HepG2 (cell line): ENCODE results near the gene BMP2K. TPM values are rescaled to one million over a fixed set of nuclear protein-coding genes. Genes with fewer than 3 reads are reported as not detected.

Experiments
- ATAC-seq: fragments of 200-7000 bp; cut with Tn5 transposase; 3 replicates; pipeline ENCODE4 v1.9.1; 2020; ENCODE audit warnings: mild to moderate bottlenecking, moderate library complexity
- BruUV-seq: library from RNA; stranded (reverse); fragments of 400-500 nt; replicated peaks from 2 replicates; lab custom pipeline; 2021; lab: Mats Ljungman, UMichigan
- CTCF ChIA-PET: fragments of 300-600 bp; formaldehyde crosslinking; extraction: SDS; loops from one replicate; lab custom pipeline; 2021; ENCODE audit warnings: low total read pairs, inconsistent platforms, low intra/inter-chr PET ratio; lab: Yijun Ruan, JAX
- POLR2A ChIA-PET: fragments of 350-600 bp; sonication (Branson Sonifier 250); formaldehyde crosslinking; loops from one replicate; lab custom pipeline; 2020; ENCODE audit warnings: antibody characterized with exemption, inconsistent platforms; lab: Yijun Ruan, JAX
- DNase-seq: peaks from one replicate; pipeline ENCODE4 v3.0.0-alpha.2; 2015; ENCODE audit warnings: low spot score
- FAIRE-seq: peaks from 3 replicates; lab custom pipeline; 2011; peaks lifted over from hg19 to GRCh38; lab: Jason Lieb, UNC
- H2AFZ ChIP-seq: one replicate; pipeline ENCODE4 v1.6.1; 2011; ENCODE audit warnings: low read length, inconsistent platforms
- H3K27ac ChIP-seq: fragments of 300-600 bp; 3 replicates; pipeline ENCODE4 v1.8.0; 2011; ENCODE audit warnings: mixed run types, mild to moderate bottlenecking, mixed read lengths, low read length, inconsistent platforms; ENCODE audit not compliant: insufficient read depth; ENCODE audit errors: extremely low read length
- H3K27me3 ChIP-seq, 2 experiments: fragments of 200-600 bp in 1 of 2; 2 replicates in 1 of 2; 3 replicates in 1 of 2; pipeline versions ENCODE4 v1.6.0 to v1.8.0; 2011; ENCODE audit warnings: low read length in 2 of 2, mild to moderate bottlenecking in 2 of 2, moderate library complexity in 2 of 2, inconsistent platforms in 1 of 2; ENCODE audit not compliant: insufficient read depth in 2 of 2, control insufficient read depth in 1 of 2
- H3K36me3 ChIP-seq, 2 experiments: fragments of 200-600 bp in 1 of 2; replicated peaks in 1 of 2; 2 replicates in 1 of 2; 3 replicates in 1 of 2; pipeline versions ENCODE4 v1.5.1 to v1.8.0; 2011; ENCODE audit warnings: low read length in 2 of 2, inconsistent platforms in 1 of 2; ENCODE audit not compliant: insufficient read depth in 2 of 2, control insufficient read depth in 1 of 2
- H3K4me1 ChIP-seq: 2 replicates; pipeline ENCODE4 v1.5.1; 2012; ENCODE audit warnings: low read length, inconsistent platforms; ENCODE audit not compliant: insufficient read depth
- H3K4me2 ChIP-seq: 2 replicates; pipeline ENCODE4 v1.6.0; 2011; ENCODE audit warnings: low read depth, low read length, inconsistent platforms
- H3K4me3 ChIP-seq, 3 experiments: fragments of 200-600 bp in 1 of 3; sonication (generic), shearing (Covaris generic) in 1 of 3; replicated peaks in 1 of 3; 2 replicates each; pipeline ENCODE4 v1.5.1; 2011 to 2016; ENCODE audit warnings: low read length in 3 of 3, inconsistent platforms in 2 of 3, low read depth in 2 of 3, mild to moderate bottlenecking in 2 of 3, control low read depth in 1 of 3, mixed read lengths in 1 of 3; ENCODE audit not compliant: insufficient read depth in 1 of 3
- H3K79me2 ChIP-seq: one replicate; pipeline ENCODE4 v1.6.1; 2011; ENCODE audit warnings: low read length, inconsistent platforms; ENCODE audit not compliant: insufficient read depth
- H3K9ac ChIP-seq: 2 replicates; pipeline ENCODE4 v1.6.0; 2011; ENCODE audit warnings: mild to moderate bottlenecking, low read depth, low read length, inconsistent platforms; ENCODE audit not compliant: insufficient read depth
- H3K9me3 ChIP-seq: 2 replicates; pipeline ENCODE4 v1.5.1; 2012; ENCODE audit warnings: mild to moderate bottlenecking, low read length
- H4K20me1 ChIP-seq: 2 replicates; pipeline ENCODE4 v1.6.0; 2011; ENCODE audit warnings: inconsistent platforms, mild to moderate bottlenecking, low read length, moderate library complexity; ENCODE audit not compliant: insufficient read depth
- ESRRA ChIP-seq: sonication (generic); formaldehyde crosslinking; IDR thresholded peaks from 2 replicates; pipeline ENCODE4 v1.5.1; 2020; ENCODE audit warnings: mild to moderate bottlenecking, low read depth, missing genetic modification reagents
- HDAC6 ChIP-seq: fragments of 200-600 bp; sonication (generic); IDR thresholded peaks from 2 replicates; pipeline ENCODE4 v1.7.0; 2017; ENCODE audit warnings: mild to moderate bottlenecking, antibody characterized with exemption, low read length, low read depth
- MAF1 ChIP-seq: sonication (generic); formaldehyde crosslinking; IDR thresholded peaks from 2 replicates; pipeline ENCODE4 v1.5.0; 2020; ENCODE audit warnings: missing genetic modification reagents, borderline replicate concordance
- MLLT10 ChIP-seq: sonication (generic); formaldehyde crosslinking; IDR thresholded peaks from 2 replicates; pipeline ENCODE4 v1.4.0; 2020; ENCODE audit warnings: missing genetic modification reagents
- MXD4 ChIP-seq: IDR thresholded peaks from 2 replicates; pipeline ENCODE4 v1.6.1; 2016; ENCODE audit warnings: mild to moderate bottlenecking, missing biosample characterization, missing genetic modification reagents
- PRMT3 ChIP-seq: sonication (generic); formaldehyde crosslinking; IDR thresholded peaks from 2 replicates; pipeline ENCODE4 v1.8.1; 2022; ENCODE audit warnings: low read depth, mild to moderate bottlenecking, moderate library complexity, missing genetic modification reagents, borderline replicate concordance
- SRSF4 ChIP-seq: fragments of 200-400 bp; formaldehyde crosslinking; IDR thresholded peaks from one replicate; pipeline ENCODE4 v1.6.1; 2018; ENCODE audit warnings: mild to moderate bottlenecking, low read depth, low read length, moderate library complexity; ENCODE audit not compliant: poor library complexity, severe bottlenecking
- THYN1 ChIP-seq: sonication (generic); formaldehyde crosslinking; IDR thresholded peaks from 2 replicates; pipeline ENCODE4 v1.8.1; 2023; ENCODE audit warnings: low read depth, mild to moderate bottlenecking, moderate library complexity, missing genetic modification reagents, borderline replicate concordance
- ZFP36L2 ChIP-seq: sonication (generic); formaldehyde crosslinking; IDR thresholded peaks from 2 replicates; pipeline ENCODE4 v1.4.0; 2020; ENCODE audit warnings: missing genetic modification reagents
- ZNF264 ChIP-seq: sonication (generic); formaldehyde crosslinking; IDR thresholded peaks from 2 replicates; pipeline ENCODE4 v1.4.0; 2020; ENCODE audit warnings: missing genetic modification reagents
- ZNF782 ChIP-seq: sonication (generic); formaldehyde crosslinking; IDR thresholded peaks from 2 replicates; pipeline ENCODE4 v1.4.0; 2020; ENCODE audit warnings: missing genetic modification reagents, mild to moderate bottlenecking, borderline replicate concordance
- in situ Hi-C: cut with HindIII; loops from 2 replicates; pipeline ENCODE4 v1.10.0; 2017; ENCODE audit warnings: low pct_unique_long_range_greater_than_20kb; ENCODE audit not compliant: extremely low pct_ligation_motif_present
- intact Hi-C: fragments of 100-400 bp; cut with micrococcal nuclease; formaldehyde crosslinking; loops from one replicate; pipeline ENCODE4 v1.10.0; 2022; ENCODE audit not compliant: unreplicated experiment
- polyA plus RNA-seq, 8 experiments: library from polyadenylated mRNA; depleted of rRNA in 3 of 8; stranded (reverse) in 7 of 8; unstranded in 1 of 8; fragments of >200 nt; fragmentation: Illumina TruSeq in 4 of 8; extraction: Trizol in 4 of 8; gene quantifications; 2 replicates each; pipeline versions ENCODE4 v1.2.1 to v1.2.3, GENCODE V29; 2011 to 2016; ENCODE audit warnings: low read depth in 4 of 8, missing spikeins in 1 of 8, mixed read lengths in 1 of 8; ENCODE audit not compliant: insufficient read depth in 1 of 8
- total RNA-seq, 5 experiments: library from RNA; depleted of rRNA; stranded (reverse); fragments of >200 nt; fragmentation: Illumina TruSeq; extraction: Trizol; gene quantifications; 2 replicates each; pipeline ENCODE4 v1.2.3, GENCODE V29; 2016; ENCODE audit warnings: low read depth in 1 of 5
- TF ChIP-seq, protein P1 (sequence below): sonication (generic); formaldehyde crosslinking; IDR thresholded peaks from 2 replicates; pipeline ENCODE4 v1.4.0; 2020; ENCODE audit warnings: missing genetic modification reagents, borderline replicate concordance
- TF ChIP-seq, protein P2 (sequence below): sonication (generic); formaldehyde crosslinking; IDR thresholded peaks from 2 replicates; pipeline ENCODE4 v1.4.0; 2020; ENCODE audit warnings: missing genetic modification reagents
- TF ChIP-seq, protein P3 (sequence below): sonication (generic); formaldehyde crosslinking; IDR thresholded peaks from 2 replicates; pipeline ENCODE4 v1.5.0; 2020; ENCODE audit warnings: missing genetic modification reagents

The BMP2K gene
- total and polyA plus RNA-seq, 2 of the 13 experiments (the other 11 are each of a cell fraction or from before 2014, with no cell fraction given): 8.6 to 15.2 TPM

DNA sequence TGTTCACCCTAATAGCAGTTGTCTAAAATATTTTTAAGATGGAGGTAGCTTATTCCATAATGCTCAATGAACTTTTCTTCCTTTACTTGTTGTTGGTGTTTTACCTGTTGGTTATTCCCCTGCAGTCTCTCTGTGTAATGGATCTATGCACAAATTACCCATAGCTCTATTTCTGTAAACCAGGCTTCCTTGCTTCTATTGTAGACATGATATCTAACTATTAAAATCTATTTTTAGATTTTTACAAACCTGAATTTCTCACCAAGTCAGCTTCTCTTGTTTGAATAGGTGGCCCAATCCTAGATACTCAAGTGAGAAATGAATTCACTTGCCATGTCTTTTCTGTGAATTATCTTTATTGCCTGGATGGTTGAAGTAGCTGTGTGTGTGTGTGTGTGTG, 24.8 kb downstream of the BMP2K start:
- CTCF ChIA-PET: no interaction called here
- in situ Hi-C loops: no loop called here
- Histone ChIP-seq H3K36me3 (no peaks in the 10 kb centered on the region), H3K4me1 (peaks cover 7% of the 10 kb centered on the region; the same call in 1 of the 2 replicates), H3K4me3 (no peak overlapping the region), H3K79me2 (peaks cover 5% of the 10 kb centered on the region), H3K4me2 (no peak overlapping the region), H4K20me1 (no peaks in the 10 kb centered on the region), H3K9me3 (no peaks in the 10 kb centered on the region), H3K9ac (no peak overlapping the region)
- BruUV-seq: no TSS peak
- DNase-seq (no peak), FAIRE-seq (no peak)
- TF ChIP-seq, protein P1, sequence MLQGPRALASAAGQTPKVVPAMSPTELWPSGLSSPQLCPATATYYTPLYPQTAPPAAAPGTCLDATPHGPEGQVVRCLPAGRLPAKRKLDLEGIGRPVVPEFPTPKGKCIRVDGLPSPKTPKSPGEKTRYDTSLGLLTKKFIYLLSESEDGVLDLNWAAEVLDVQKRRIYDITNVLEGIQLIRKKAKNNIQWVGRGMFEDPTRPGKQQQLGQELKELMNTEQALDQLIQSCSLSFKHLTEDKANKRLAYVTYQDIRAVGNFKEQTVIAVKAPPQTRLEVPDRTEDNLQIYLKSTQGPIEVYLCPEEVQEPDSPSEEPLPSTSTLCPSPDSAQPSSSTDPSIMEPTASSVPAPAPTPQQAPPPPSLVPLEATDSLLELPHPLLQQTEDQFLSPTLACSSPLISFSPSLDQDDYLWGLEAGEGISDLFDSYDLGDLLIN (CRISPR knock-in tag): no peak
- no peak for TF ChIP-seq ZNF782 (CRISPR knock-in tag)
- no peak for TF ChIP-seq ESRRA (CRISPR knock-in tag)
- no peak for TF ChIP-seq HDAC6
- no peak for TF ChIP-seq THYN1 (CRISPR knock-in tag)
- no peak for TF ChIP-seq SRSF4
- TF ChIP-seq PRMT3 (CRISPR knock-in tag): no peak
- no peak for TF ChIP-seq MAF1 (CRISPR knock-in tag)
- TF ChIP-seq MXD4 (CRISPR knock-in tag): no peak
- TF ChIP-seq ZNF264 (CRISPR knock-in tag): no peak
- TF ChIP-seq, protein P2, sequence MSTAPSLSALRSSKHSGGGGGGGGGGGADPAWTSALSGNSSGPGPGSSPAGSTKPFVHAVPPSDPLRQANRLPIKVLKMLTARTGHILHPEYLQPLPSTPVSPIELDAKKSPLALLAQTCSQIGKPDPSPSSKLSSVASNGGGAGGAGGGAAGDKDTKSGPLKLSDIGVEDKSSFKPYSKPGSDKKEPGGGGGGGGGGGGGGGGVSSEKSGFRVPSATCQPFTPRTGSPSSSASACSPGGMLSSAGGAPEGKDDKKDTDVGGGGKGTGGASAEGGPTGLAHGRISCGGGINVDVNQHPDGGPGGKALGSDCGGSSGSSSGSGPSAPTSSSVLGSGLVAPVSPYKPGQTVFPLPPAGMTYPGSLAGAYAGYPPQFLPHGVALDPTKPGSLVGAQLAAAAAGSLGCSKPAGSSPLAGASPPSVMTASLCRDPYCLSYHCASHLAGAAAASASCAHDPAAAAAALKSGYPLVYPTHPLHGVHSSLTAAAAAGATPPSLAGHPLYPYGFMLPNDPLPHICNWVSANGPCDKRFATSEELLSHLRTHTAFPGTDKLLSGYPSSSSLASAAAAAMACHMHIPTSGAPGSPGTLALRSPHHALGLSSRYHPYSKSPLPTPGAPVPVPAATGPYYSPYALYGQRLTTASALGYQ (CRISPR knock-in tag): no peak
- no peak for TF ChIP-seq ZFP36L2 (CRISPR knock-in tag)
- no peak for TF ChIP-seq MLLT10
- TF ChIP-seq, protein P3, sequence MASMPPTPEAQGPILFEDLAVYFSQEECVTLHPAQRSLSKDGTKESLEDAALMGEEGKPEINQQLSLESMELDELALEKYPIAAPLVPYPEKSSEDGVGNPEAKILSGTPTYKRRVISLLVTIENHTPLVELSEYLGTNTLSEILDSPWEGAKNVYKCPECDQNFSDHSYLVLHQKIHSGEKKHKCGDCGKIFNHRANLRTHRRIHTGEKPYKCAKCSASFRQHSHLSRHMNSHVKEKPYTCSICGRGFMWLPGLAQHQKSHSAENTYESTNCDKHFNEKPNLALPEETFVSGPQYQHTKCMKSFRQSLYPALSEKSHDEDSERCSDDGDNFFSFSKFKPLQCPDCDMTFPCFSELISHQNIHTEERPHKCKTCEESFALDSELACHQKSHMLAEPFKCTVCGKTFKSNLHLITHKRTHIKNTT (CRISPR knock-in tag): no peak
- TF ChIP-seq, all 625 proteins: peak for 0
- POLR2A ChIA-PET: no interaction called here
- no peaks in the 10 kb centered on the region for H3K27me3 ChIP-seq
- intact Hi-C loops: no loop called here
- ATAC-seq: no peak
- H3K27ac ChIP-seq: no peak overlapping the region
- no peak overlapping the region for H2AFZ ChIP-seq
